Stomach smooth muscle (tissue), 2 donors: Measurements from ENCODE around the gene ABHD2.
"Not testable (repeated sequence)": the region's sequence is repeated elsewhere in the genome, so short reads cannot be mapped to it uniquely, and the experiment has no call there.

Experiments used
- H3K27ac ChIP-seq: one replicate; pipeline ENCODE4 v1.7.0; 2013; ENCODE audit warnings: mild to moderate bottlenecking, low read length, inconsistent platforms
- H3K27me3 ChIP-seq, 2 donors: one replicate each; pipeline ENCODE4 v1.7.0; 2013; ENCODE audit warnings: low read length in 2 of 2; ENCODE audit not compliant: insufficient read depth in 2 of 2, control insufficient read depth in 1 of 2
- H3K36me3 ChIP-seq, 2 donors: one replicate each; pipeline ENCODE4 v1.7.0; 2013; ENCODE audit warnings: low read length in 2 of 2; ENCODE audit not compliant: control insufficient read depth in 2 of 2, insufficient read depth in 2 of 2
- H3K4me1 ChIP-seq: one replicate; pipeline ENCODE4 v1.7.0; 2013; ENCODE audit warnings: low read length; ENCODE audit not compliant: control insufficient read depth, insufficient read depth
- H3K4me3 ChIP-seq, 2 donors: one replicate each; pipeline ENCODE4 v1.7.0; 2013; ENCODE audit warnings: low read length in 2 of 2
- H3K9ac ChIP-seq, 2 donors: one replicate each; pipeline ENCODE4 v1.7.0; 2013; ENCODE audit warnings: low read length in 2 of 2, mild to moderate bottlenecking in 1 of 2
- H3K9me3 ChIP-seq, 2 donors: one replicate each; pipeline ENCODE4 v1.7.0; 2013; ENCODE audit warnings: low read length in 2 of 2; ENCODE audit not compliant: control insufficient read depth in 2 of 2
- donor health status: healthy.
- donor health status: Pancreatic carcinoma.

Gene ABHD2

DNA sequence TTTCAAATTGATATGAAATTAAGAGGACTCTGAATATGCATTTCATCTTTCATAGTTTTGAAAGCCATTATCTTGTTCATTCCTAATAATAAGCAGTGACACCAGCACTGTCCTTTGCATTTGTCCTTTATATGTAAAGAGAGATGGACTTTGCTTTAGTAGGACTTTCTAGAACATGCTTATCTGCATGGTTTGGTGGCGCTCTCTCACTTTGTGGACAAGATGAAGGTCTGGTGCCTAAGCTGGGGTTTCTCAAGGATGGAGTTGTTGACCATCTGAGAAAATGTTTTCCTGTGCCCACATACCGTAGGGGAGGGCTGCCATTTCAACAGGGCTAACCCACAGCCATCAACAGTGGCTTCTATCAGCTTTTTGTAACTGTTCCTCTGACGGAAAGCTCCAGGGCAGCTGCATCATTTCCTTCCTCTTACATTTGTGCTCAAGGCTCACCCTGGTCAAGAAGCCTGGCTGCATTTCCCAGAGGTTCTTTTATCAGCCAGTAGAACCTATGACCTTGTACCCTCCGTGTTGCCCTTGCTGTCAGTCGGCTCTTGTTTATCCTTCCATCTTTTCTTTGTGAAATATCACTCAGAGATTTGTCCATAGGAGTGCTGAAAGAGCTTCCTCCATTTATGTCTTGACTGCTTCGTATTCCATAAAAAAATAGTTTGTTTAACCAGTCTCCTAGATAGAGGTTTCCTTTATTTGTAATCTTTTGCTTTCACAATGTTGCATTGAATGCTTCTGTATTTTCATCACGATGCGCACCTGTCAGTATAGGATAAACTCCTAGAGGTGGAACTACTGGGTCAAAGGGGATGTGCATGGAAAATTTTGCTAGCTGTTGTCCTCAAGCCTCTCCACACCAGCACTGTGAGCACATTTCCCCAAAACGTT, 44.6 kb downstream of the ABHD2 start:
- Histone ChIP-seq H3K9me3 (no peaks in the 10 kb centered on the region), H3K27ac (peak overlapping the region; percentile 37), H3K4me1 (peaks cover 29% of the 10 kb centered on the region), H3K27me3 (no peaks in the 10 kb centered on the region), H3K9ac (no peak overlapping the region), H3K4me3 (no peak overlapping the region), H3K36me3 (peaks cover 4 to 6% of the 10 kb centered on the region in 2 donors)

GRCh38 chr15:89135387-89136077, 47.3 kb downstream of the ABHD2 start:
- not testable (repeated sequence) for H3K36me3 ChIP-seq, H3K27me3 ChIP-seq, H3K9ac ChIP-seq, H3K27ac ChIP-seq, H3K9me3 ChIP-seq, H3K4me3 ChIP-seq
- H3K4me1 ChIP-seq = peaks cover 28% of the 10 kb centered on the region

- Histone ChIP-seq H3K27me3 (no peaks in the 10 kb centered on the region), H3K9ac (no peak overlapping the region), H3K4me1 (peaks cover 28% of the 10 kb centered on the region), H3K4me3 (peak overlapping the region in 1 of 2 donors; percentile 10), H3K36me3 (peaks cover 7% of the 10 kb centered on the region in 2 donors), H3K27ac (peak overlapping the region; percentile 41), H3K9me3 (no peaks in the 10 kb centered on the region)
These were observed 48.0 kb downstream of the ABHD2 start for GRCh38 chr15:89136078-89136806.

GRCh38 chr15:89136818-89137772, 48.8 kb downstream of the ABHD2 start:
- peak overlapping the region in 1 of 2 donors; percentile 10 for H3K4me3 ChIP-seq
- peaks cover 5 to 6% of the 10 kb centered on the region in 2 donors for H3K36me3 ChIP-seq
- H3K9ac ChIP-seq = peak overlapping the region in 1 of 2 donors; percentile 21
- H3K4me1 ChIP-seq = peaks cover 28% of the 10 kb centered on the region
- H3K27ac ChIP-seq = peak overlapping the region; percentile 37
- H3K9me3 ChIP-seq = no peaks in the 10 kb centered on the region
- no peaks in the 10 kb centered on the region for H3K27me3 ChIP-seq

GRCh38 chr15:89137926-89138325, 49.7 kb downstream of the ABHD2 start:
- Histone ChIP-seq H3K4me3 (no peak overlapping the region), H3K9me3 (no peaks in the 10 kb centered on the region), H3K9ac (no peak overlapping the region), H3K4me1 (peaks cover 30% of the 10 kb centered on the region), H3K27me3 (no peaks in the 10 kb centered on the region), H3K36me3 (peaks cover 6 to 8% of the 10 kb centered on the region in 2 donors), H3K27ac (peak overlapping the region; percentile 37)

- Histone ChIP-seq H3K27me3 (no peaks in the 10 kb centered on the region), H3K9me3 (no peaks in the 10 kb centered on the region), H3K27ac (no peak overlapping the region), H3K4me1 (peaks cover 26% of the 10 kb centered on the region), H3K9ac (no peak overlapping the region), H3K4me3 (no peak overlapping the region), H3K36me3 (peaks cover 6 to 8% of the 10 kb centered on the region in 2 donors)
These were observed 50.9 kb downstream of the ABHD2 start for GRCh38 chr15:89138999-89139612.

DNA sequence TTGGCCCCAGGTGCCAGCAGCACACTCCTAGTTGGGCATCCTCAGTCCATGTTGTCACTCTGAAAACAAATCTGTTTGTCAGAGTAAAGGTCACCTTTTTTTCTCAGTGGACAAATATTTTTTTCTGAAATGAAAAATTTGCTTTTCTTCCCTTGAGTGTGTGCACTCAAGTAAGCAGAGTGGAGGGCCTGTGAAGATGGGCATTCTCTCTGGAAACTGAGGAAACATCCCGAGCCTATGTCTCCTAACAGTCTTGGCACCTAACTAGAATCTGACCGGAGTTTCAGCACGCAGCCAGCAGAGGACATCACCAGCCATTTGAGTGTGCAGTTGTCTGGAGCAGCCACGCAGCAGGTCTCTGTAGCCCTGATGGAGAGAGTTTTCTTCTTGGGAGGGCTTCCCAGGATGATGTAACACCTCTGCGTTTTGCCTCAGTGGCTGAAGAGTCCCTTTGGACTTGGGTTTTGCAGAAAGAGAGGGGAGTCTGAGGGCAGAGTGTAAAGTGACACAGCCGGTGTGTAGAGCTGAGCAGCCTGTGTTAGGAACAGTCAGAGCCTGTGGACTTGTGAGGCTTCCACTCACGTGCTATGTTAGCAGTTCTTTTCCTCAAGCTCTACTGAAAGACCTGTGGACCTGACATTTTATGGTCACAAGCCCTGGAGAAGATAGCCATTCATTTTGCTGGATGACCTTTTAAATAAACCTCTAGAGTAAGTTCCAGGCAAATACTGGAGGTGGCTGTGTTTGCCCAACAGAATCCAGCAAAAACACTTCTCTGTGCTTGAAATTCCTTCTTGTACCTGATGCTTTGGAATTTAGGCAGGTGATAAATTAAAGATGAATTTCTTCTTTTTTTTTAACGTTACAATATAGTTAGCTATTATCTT, 51.6 kb downstream of the ABHD2 start:
- Histone ChIP-seq H3K36me3 (peaks cover 6 to 8% of the 10 kb centered on the region in 2 donors), H3K27ac (no peak overlapping the region), H3K4me3 (no peak overlapping the region), H3K9me3 (no peaks in the 10 kb centered on the region), H3K9ac (no peak overlapping the region), H3K4me1 (peaks cover 26% of the 10 kb centered on the region), H3K27me3 (no peaks in the 10 kb centered on the region)

DNA sequence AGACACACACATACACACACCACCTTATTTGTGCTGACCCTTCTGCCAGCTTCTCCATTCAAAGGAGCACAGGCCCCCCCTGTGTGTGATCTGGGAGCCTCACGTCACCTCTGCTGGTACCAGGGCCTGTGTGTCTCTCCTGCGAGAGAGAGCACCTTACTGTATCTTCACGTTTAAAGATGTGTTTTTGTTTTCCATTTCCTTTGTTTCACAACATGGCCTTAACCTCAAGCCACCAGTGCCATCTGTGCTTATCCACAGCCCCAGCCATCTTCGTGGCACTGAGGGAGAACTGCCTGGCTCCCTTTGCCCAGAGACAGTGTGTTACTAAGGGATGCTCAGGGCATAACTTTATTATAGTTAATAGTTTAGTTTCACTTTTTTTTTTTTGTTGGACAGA, 52.3 kb downstream of the ABHD2 start:
- peaks cover 6 to 8% of the 10 kb centered on the region in 2 donors for H3K36me3 ChIP-seq
- H3K4me3 ChIP-seq = no peak overlapping the region
- H3K4me1 ChIP-seq = peaks cover 26% of the 10 kb centered on the region
- no peaks in the 10 kb centered on the region for H3K27me3 ChIP-seq
- H3K9ac ChIP-seq = no peak overlapping the region
- H3K27ac ChIP-seq = no peak overlapping the region
- no peaks in the 10 kb centered on the region for H3K9me3 ChIP-seq

DNA sequence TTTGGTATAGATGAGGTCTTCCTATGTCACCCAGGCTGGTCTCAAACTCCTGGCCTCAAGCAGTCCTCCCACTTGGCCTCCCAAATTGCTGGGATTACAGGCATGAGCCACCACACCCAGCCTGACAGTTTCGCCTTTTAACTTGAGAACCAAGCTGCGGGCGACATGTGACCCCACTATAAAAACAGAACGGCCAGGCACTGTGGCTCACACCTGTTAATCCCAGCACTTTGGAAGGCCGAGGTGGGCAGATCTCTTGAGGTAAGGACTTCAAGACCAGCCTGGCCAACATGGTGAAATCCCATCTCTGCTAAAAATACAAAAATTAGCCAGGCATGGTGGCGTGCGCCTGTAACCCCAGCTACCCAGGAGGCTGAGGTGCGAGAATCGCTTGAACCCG, 52.9 kb downstream of the ABHD2 start:
- H3K36me3 ChIP-seq, H3K4me3 ChIP-seq, H3K27ac ChIP-seq, H3K9me3 ChIP-seq, H3K27me3 ChIP-seq, H3K9ac ChIP-seq: not testable (repeated sequence)
- H3K4me1 ChIP-seq = peaks cover 26% of the 10 kb centered on the region
